ENCODE data around the gene ZBTB39. TPM values are rescaled to one million over a fixed set of nuclear protein-coding genes. Genes with fewer than 3 reads are reported as not detected.
"Not testable (repeated sequence)": the region's sequence is repeated elsewhere in the genome, so short reads cannot be mapped to it uniquely, and the experiment has no call there.

The ZBTB39 gene
- total RNA-seq, 1 experiment from 2014 or later, result 31.2 TPM

DNA sequence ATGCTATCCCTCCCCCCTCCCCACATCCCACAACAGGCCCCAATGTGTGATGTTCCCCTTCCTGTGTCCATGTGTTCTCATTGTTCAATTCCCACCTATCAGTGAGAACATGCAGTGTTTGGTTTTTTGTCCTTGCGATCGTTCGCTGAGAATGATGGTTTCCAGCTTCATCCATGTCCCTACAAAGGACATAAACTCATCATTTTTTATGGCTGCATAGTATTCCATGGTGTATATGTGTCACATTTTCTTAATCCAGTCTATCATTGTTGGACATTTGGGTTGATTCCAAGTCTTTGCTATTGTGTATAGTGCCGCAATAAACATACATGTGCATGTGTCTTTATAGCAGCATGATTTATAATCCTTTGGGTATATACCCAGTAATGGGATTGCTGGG is 46.8 kb upstream of the ZBTB39 start:
- not testable (repeated sequence) for H3K23ac ChIP-seq (ENCODE audit: insufficient read length, low read depth, low read length); H2BK15ac ChIP-seq (ENCODE audit: low read depth, low read length); H3K14ac ChIP-seq (ENCODE audit: insufficient read depth, low read length); H3K4me1 ChIP-seq (ENCODE audit: insufficient read depth, low read length); H3K27ac ChIP-seq (ENCODE audit: insufficient read length, low read depth, low read length); H3K4me1 Mint-ChIP-seq; H3K27me3 Mint-ChIP-seq (ENCODE audit: low read depth); H2BK20ac ChIP-seq (ENCODE audit: low read depth, low read length, poor library complexity, severe bottlenecking); H3K4ac ChIP-seq (ENCODE audit: low read depth, low read length); H3K27me3 ChIP-seq (ENCODE audit: insufficient read depth, low read length); H3K18ac ChIP-seq (ENCODE audit: insufficient read length, low read depth, low read length); H4K91ac ChIP-seq (ENCODE audit: insufficient read length, low read depth, low read length); H3K9ac ChIP-seq (ENCODE audit: extremely low read depth, insufficient read length, low read length); H2BK12ac ChIP-seq (ENCODE audit: insufficient read length, low read depth, low read length); H3K27ac Mint-ChIP-seq; H2AK5ac ChIP-seq (ENCODE audit: insufficient read length, low read length); H3K79me1 ChIP-seq (ENCODE audit: insufficient read depth, low read depth, low read length, poor library complexity, severe bottlenecking); H3K9me3 ChIP-seq (ENCODE audit: control insufficient read depth, low read depth, low read length); H3T11ph ChIP-seq (ENCODE audit: low read length); DNase-seq; H3K4me2 ChIP-seq (ENCODE audit: insufficient read depth, insufficient read length, low read length); H3K79me2 ChIP-seq (ENCODE audit: insufficient read depth, low read length); H2AFZ ChIP-seq (ENCODE audit: low read length); H4K5ac ChIP-seq (ENCODE audit: insufficient read length, low read depth, low read length); H4K20me1 ChIP-seq (ENCODE audit: control insufficient read depth, insufficient read depth, insufficient read length); H3K9me3 Mint-ChIP-seq; H2BK120ac ChIP-seq (ENCODE audit: low read depth, low read length, poor library complexity, severe bottlenecking); H3K23me2 ChIP-seq (ENCODE audit: insufficient read length, low read depth, low read length, poor library complexity, severe bottlenecking); H2BK5ac ChIP-seq (ENCODE audit: insufficient read length, low read length); H3K4me3 Mint-ChIP-seq; H4K8ac ChIP-seq (replicated peaks; ENCODE audit: insufficient read length, low read depth, low read length); H3K56ac ChIP-seq (ENCODE audit: insufficient read length, low read depth, low read length)
- peaks cover 16 to 35% (median 29%) of the 10 kb centered on the region in 3 experiments; a peak in 6 of 7 replicates for H3K36me3 Mint-ChIP-seq (ENCODE audit: insufficient read depth in 1 of 3, low read depth in 3 of 3)
- no CpG with 5 or more reads among the region's 4 CpGs for WGBS (ENCODE audit: extremely low coverage, insufficient read length, low lambda C conversion rate)
